Trophoblast cell (in vitro differentiated cells and primary cell): Measurements from ENCODE around the gene PPP1R3F.

ENCODE experiments used
- DNase-seq, 2 donors: peaks; one replicate each; pipeline ENCODE4 v3.0.0-alpha.2; 2016
- H2AFZ ChIP-seq: 2 replicates; pipeline ENCODE4 v1.6.1; 2013; ENCODE audit warnings: low read length, moderate library complexity, mild to moderate bottlenecking; ENCODE audit not compliant: insufficient read depth, poor library complexity
- H2AK5ac ChIP-seq: 2 replicates; pipeline ENCODE4 v1.6.1; 2013; ENCODE audit warnings: mild to moderate bottlenecking, low read length
- H2BK120ac ChIP-seq: 2 replicates; pipeline ENCODE4 v1.6.1; 2013; ENCODE audit warnings: low read length, mild to moderate bottlenecking, moderate library complexity; ENCODE audit not compliant: insufficient read depth, poor library complexity
- H2BK12ac ChIP-seq: 2 replicates; pipeline ENCODE4 v1.6.1; 2013; ENCODE audit warnings: mild to moderate bottlenecking, low read length, moderate library complexity
- H2BK5ac ChIP-seq: 2 replicates; pipeline ENCODE4 v1.6.1; 2013; ENCODE audit warnings: low read length, low read depth, moderate library complexity, mild to moderate bottlenecking; ENCODE audit not compliant: poor library complexity
- H3K14ac ChIP-seq: 2 replicates; pipeline ENCODE4 v1.6.1; 2013; ENCODE audit warnings: mild to moderate bottlenecking, low read length
- H3K18ac ChIP-seq: 2 replicates; pipeline ENCODE4 v1.6.1; 2013; ENCODE audit warnings: mild to moderate bottlenecking, low read length
- H3K23ac ChIP-seq: 2 replicates; pipeline ENCODE4 v1.6.1; 2013; ENCODE audit warnings: low read length
- H3K27ac ChIP-seq: 2 replicates; pipeline ENCODE4 v1.5.1; 2013; ENCODE audit warnings: low read depth, mild to moderate bottlenecking, inconsistent platforms, low read length, moderate library complexity
- H3K27me3 ChIP-seq: 2 replicates; pipeline ENCODE4 v1.6.1; 2013; ENCODE audit warnings: inconsistent platforms, mild to moderate bottlenecking, low read length, moderate library complexity; ENCODE audit not compliant: insufficient read depth
- H3K36me3 ChIP-seq, 2 experiments: 1 replicate in 1 of 2; 2 replicates in 1 of 2; pipeline ENCODE4 v1.6.1; 2013; ENCODE audit warnings: low read length in 2 of 2, mild to moderate bottlenecking in 2 of 2, moderate library complexity in 1 of 2; ENCODE audit not compliant: insufficient read depth in 2 of 2, control insufficient read depth in 1 of 2
- H3K4ac ChIP-seq: 2 replicates; pipeline ENCODE4 v1.6.1; 2013; ENCODE audit warnings: low read depth, mild to moderate bottlenecking, low read length, moderate library complexity
- H3K4me1 ChIP-seq, 2 experiments: 1 replicate in 1 of 2; 2 replicates in 1 of 2; pipeline ENCODE4 v1.6.1; 2013; ENCODE audit warnings: low read length in 2 of 2, mild to moderate bottlenecking in 2 of 2, moderate library complexity in 1 of 2; ENCODE audit not compliant: insufficient read depth in 2 of 2, control insufficient read depth in 1 of 2
- H3K4me2 ChIP-seq: 2 replicates; pipeline ENCODE4 v1.6.1; 2013; ENCODE audit warnings: inconsistent platforms, mild to moderate bottlenecking, low read length, moderate library complexity
- H3K4me3 ChIP-seq: 2 replicates; pipeline ENCODE4 v1.5.1; 2013; ENCODE audit warnings: mild to moderate bottlenecking, low read depth, low read length, inconsistent platforms
- H3K79me1 ChIP-seq: one replicate; pipeline ENCODE4 v1.6.1; 2013; ENCODE audit warnings: low read length
- H3K79me2 ChIP-seq: 2 replicates; pipeline ENCODE4 v1.6.1; 2013; ENCODE audit warnings: low read length, mild to moderate bottlenecking; ENCODE audit not compliant: control insufficient read depth, insufficient read depth, poor library complexity
- H3K9ac ChIP-seq: 2 replicates; pipeline ENCODE4 v1.6.1; 2013; ENCODE audit warnings: mild to moderate bottlenecking, low read length
- H3K9me3 ChIP-seq: 2 replicates; pipeline ENCODE4 v1.6.1; 2013; ENCODE audit warnings: low read depth, mild to moderate bottlenecking, control low read depth, inconsistent platforms, low read length; ENCODE audit not compliant: insufficient read depth
- H4K12ac ChIP-seq: 2 replicates; pipeline ENCODE4 v1.6.1; 2013; ENCODE audit warnings: low read depth, mild to moderate bottlenecking, low read length, moderate library complexity
- H4K8ac ChIP-seq: 2 replicates; pipeline ENCODE4 v1.6.1; 2013; ENCODE audit warnings: low read depth, mild to moderate bottlenecking, low read length, moderate library complexity
- H4K91ac ChIP-seq: one replicate; pipeline ENCODE4 v1.6.1; 2013; ENCODE audit warnings: low read depth, mild to moderate bottlenecking, low read length, moderate library complexity
- WGBS: extraction: QIAGEN DNeasy Blood & Tissue Kit; methylation state at CpG from one replicate; pipeline ENCODE4 v1.1.7; 2013; ENCODE audit warnings: missing lambda C conversion rate; ENCODE audit not compliant: insufficient read length, insufficient coverage; ENCODE audit errors: extremely low coverage; 5-methylcytosine and 5-hydroxymethylcytosine counted together

PPP1R3F gene

GRCh38 chrX:49251325-49251724 lies 18.3 kb upstream of the PPP1R3F start:
- no peak overlapping the region for H3K4me2 ChIP-seq
- H3K36me3 ChIP-seq, result peaks cover 22 to 27% of the 10 kb centered on the region in 2 experiments
- H2AFZ ChIP-seq, result no peak overlapping the region
- no peak overlapping the region for H4K91ac ChIP-seq
- H3K4ac ChIP-seq, result no peak overlapping the region
- H3K4me3 ChIP-seq, result no peak overlapping the region
- no peaks in the 10 kb centered on the region for H3K79me2 ChIP-seq
- no peak overlapping the region for H3K14ac ChIP-seq
- H3K4me1 ChIP-seq, result no peaks in the 10 kb centered on the region
- no peak overlapping the region for H3K9ac ChIP-seq
- H2BK120ac ChIP-seq, result no peak overlapping the region
- no peak overlapping the region for H2AK5ac ChIP-seq
- H3K79me1 ChIP-seq, result no peaks in the 10 kb centered on the region
- no peak overlapping the region for H3K27ac ChIP-seq
- no peak overlapping the region for H3K18ac ChIP-seq
- no CpG with 5 or more reads among the region's 13 CpGs for WGBS
- H4K8ac ChIP-seq, result no peak overlapping the region
- H3K27me3 ChIP-seq, result no peaks in the 10 kb centered on the region
- H2BK5ac ChIP-seq, result no peak overlapping the region
- DNase-seq, result no peak
- H3K23ac ChIP-seq, result no peak overlapping the region
- no peak overlapping the region for H4K12ac ChIP-seq
- no peaks in the 10 kb centered on the region for H3K9me3 ChIP-seq
- no peak overlapping the region for H2BK12ac ChIP-seq

- H3K9me3 ChIP-seq, result no peaks in the 10 kb centered on the region
- H4K91ac ChIP-seq, result no peak overlapping the region
- H3K79me1 ChIP-seq, result no peaks in the 10 kb centered on the region
- H2AK5ac ChIP-seq, result no peak overlapping the region
- H4K8ac ChIP-seq, result no peak overlapping the region
- no peak overlapping the region for H3K4me3 ChIP-seq
- H3K23ac ChIP-seq, result no peak overlapping the region
- no peak overlapping the region for H2AFZ ChIP-seq
- H3K4me2 ChIP-seq, result no peak overlapping the region
- H3K36me3 ChIP-seq, result peaks cover 4% of the 10 kb centered on the region in 2 experiments
- no peak overlapping the region for H3K9ac ChIP-seq
- no peaks in the 10 kb centered on the region for H3K4me1 ChIP-seq
- WGBS, result no CpG with 5 or more reads among the region's 7 CpGs
- DNase-seq, result no peak
- no peak overlapping the region for H3K14ac ChIP-seq
- no peaks in the 10 kb centered on the region for H3K27me3 ChIP-seq
- no peaks in the 10 kb centered on the region for H3K79me2 ChIP-seq
- H2BK120ac ChIP-seq, result no peak overlapping the region
- H3K4ac ChIP-seq, result no peak overlapping the region
- H4K12ac ChIP-seq, result no peak overlapping the region
- no peak overlapping the region for H3K18ac ChIP-seq
- H3K27ac ChIP-seq, result no peak overlapping the region
- H2BK5ac ChIP-seq, result no peak overlapping the region
- H2BK12ac ChIP-seq, result no peak overlapping the region
These were observed 15.0 kb upstream of the PPP1R3F start for GRCh38 chrX:49254639-49255038.

DNA sequence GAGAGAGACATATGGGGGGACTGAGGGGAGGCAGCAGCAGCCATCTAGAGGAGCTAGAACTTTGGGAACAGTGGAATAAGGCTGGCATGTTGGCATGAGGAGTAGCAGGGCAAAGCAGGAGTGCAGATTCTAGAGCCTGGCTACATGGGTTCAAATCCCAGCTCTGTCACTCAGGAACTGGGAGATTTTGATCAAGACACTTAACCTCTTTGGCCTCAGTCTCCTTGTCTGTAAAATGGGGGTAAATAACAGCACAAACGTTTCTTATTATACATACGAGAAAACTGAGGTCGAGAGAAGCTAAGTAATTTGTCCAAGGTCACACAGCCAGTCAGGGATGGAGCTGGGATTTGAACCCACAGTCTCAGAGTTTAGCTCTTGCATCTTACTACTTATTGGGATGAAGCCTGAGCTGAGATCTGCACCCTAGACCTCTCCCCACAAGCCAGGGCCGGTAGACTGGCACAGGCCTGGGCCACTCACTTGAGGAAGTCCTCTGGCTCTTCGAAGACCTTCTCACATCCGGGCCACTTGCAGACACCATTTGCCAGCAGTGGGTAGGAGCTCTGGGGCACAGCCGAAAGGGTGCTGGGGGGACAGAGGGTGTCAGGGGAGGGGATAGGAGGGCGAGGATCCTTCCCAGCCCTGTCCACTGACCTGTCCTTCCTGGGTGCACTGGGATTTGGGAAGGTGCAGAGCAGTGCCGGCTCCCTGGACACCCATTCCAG lies 13.2 kb upstream of the PPP1R3F start:
- Histone ChIP-seq H3K4me1 (no peaks in the 10 kb centered on the region), H3K4me3 (no peak overlapping the region), H2BK120ac (no peak overlapping the region), H2AFZ (no peak overlapping the region), H3K9ac (no peak overlapping the region), H3K79me1 (no peaks in the 10 kb centered on the region), H3K18ac (no peak overlapping the region), H2AK5ac (no peak overlapping the region), H3K14ac (no peak overlapping the region), H3K9me3 (no peaks in the 10 kb centered on the region), H3K4ac (no peak overlapping the region), H3K36me3 (no peaks in the 10 kb centered on the region), H2BK5ac (no peak overlapping the region), H3K27ac (no peak overlapping the region), H4K8ac (no peak overlapping the region), H4K91ac (no peak overlapping the region), H4K12ac (no peak overlapping the region), H2BK12ac (no peak overlapping the region), H3K4me2 (no peak overlapping the region), H3K79me2 (no peaks in the 10 kb centered on the region), H3K27me3 (no peaks in the 10 kb centered on the region), H3K23ac (no peak overlapping the region)
- no CpG with 5 or more reads among the region's 9 CpGs for WGBS
- DNase-seq, result no peak

GRCh38 chrX:49257074-49257790 lies 12.4 kb upstream of the PPP1R3F start:
- Histone ChIP-seq H4K8ac (no peak overlapping the region), H3K79me1 (no peaks in the 10 kb centered on the region)

More at GRCh38 chrX:49257074-49257790, 12.4 kb upstream of the PPP1R3F start:
- Histone ChIP-seq H2AFZ (no peak overlapping the region), H2AK5ac (no peak overlapping the region), H2BK5ac (no peak overlapping the region), H2BK12ac (no peak overlapping the region), H3K9ac (no peak overlapping the region), H3K4me3 (no peak overlapping the region), H3K9me3 (no peaks in the 10 kb centered on the region), H4K12ac (no peak overlapping the region), H3K4me2 (no peak overlapping the region), H2BK120ac (no peak overlapping the region), H3K4ac (no peak overlapping the region), H3K36me3 (no peaks in the 10 kb centered on the region), H3K79me2 (no peaks in the 10 kb centered on the region), H3K23ac (no peak overlapping the region), H3K14ac (no peak overlapping the region), H4K91ac (no peak overlapping the region), H3K27ac (no peak overlapping the region), H3K18ac (no peak overlapping the region), H3K4me1 (no peaks in the 10 kb centered on the region), H3K27me3 (no peaks in the 10 kb centered on the region)
- no CpG with 5 or more reads among the region's 14 CpGs for WGBS
- DNase-seq, result no peak
